HG02588 (cell line): ENCODE measurements around the gene B9D1.
"Not testable (repeated sequence)": the region's sequence is repeated elsewhere in the genome, so short reads cannot be mapped to it uniquely, and the experiment has no call there.

ENCODE experiments used
- ATAC-seq: cut with Tn5 transposase; IDR thresholded peaks from one replicate; pipeline ENCODE4 v1.9.1; 2021; ENCODE audit warnings: mild to moderate bottlenecking, moderate library complexity; ENCODE audit not compliant: unreplicated experiment

Gene B9D1

GRCh38 chr17:19361326-19361725, 1.2 kb downstream of the B9D1 start:
- no peak for ATAC-seq

DNA sequence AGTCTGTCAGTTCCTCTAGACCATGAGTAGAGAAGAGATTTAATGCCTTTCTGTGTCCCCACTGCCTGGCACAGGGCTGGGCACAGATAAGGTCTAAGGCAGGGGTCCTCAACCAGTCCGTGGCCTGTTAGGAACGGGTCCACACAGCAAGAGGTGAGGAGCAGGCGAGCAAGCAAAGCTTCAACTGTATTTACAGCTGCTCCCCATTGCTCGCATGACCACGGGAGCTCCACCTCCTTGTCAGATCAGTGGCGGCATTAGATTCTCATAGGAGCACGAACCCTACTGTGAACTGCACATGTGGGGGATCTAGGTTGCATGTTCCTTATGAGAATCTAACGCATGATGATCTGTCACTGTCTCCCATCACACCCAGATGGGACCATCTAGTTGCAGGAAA, 1.8 kb downstream of the B9D1 start:
- ATAC-seq = no peak

- no peak for ATAC-seq
These were observed 2.7 kb downstream of the B9D1 start for GRCh38 chr17:19359856-19360255.

- ATAC-seq = no peak
These were observed 3.4 kb downstream of the B9D1 start for GRCh38 chr17:19359151-19359550.

GRCh38 chr17:19357761-19358160, 4.8 kb downstream of the B9D1 start:
- ATAC-seq = no peak

DNA sequence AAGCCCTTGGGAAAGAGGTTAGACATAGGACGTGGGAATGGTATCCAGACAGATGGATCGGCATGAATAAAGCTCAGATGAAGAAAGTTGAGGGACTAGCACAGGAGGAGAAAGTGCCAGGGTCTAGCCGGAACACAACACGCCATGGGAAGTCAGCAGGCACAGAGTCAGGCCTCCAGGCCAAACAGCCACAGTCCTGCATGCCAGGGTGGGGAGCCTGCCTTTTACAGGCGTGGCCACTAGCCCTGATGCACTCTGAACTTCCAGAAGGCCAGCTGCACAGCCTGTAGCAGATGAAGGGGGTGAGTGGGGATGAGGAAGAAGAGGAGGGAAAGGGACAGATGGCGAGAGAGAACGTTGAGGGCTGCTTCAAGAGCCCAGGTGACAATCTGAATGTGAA, 5.2 kb downstream of the B9D1 start:
- no peak for ATAC-seq

- ATAC-seq = no peak
These were observed 7.8 kb downstream of the B9D1 start for GRCh38 chr17:19354748-19355147.

GRCh38 chr17:19353401-19353800, 9.1 kb downstream of the B9D1 start:
- not testable (repeated sequence) for ATAC-seq

DNA sequence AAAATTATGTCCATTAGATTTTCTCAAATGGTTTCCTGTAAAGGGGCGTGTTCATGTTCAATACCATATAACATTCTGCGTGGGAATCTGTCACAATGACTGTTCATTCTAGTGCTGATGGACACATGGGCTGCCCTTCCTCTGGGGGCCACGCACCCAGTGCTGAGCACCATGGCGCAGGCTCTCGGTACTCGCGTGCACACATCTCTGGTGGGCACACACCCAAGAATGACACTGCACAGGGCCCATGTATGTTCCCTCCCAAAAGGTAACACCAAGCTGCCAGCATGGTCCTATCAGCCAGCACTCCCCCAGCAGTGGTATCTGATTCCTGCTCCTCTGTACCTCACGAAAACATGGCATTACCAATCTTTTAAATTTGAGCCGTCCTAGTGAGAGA, 13.7 kb downstream of the B9D1 start:
- no peak for ATAC-seq

DNA sequence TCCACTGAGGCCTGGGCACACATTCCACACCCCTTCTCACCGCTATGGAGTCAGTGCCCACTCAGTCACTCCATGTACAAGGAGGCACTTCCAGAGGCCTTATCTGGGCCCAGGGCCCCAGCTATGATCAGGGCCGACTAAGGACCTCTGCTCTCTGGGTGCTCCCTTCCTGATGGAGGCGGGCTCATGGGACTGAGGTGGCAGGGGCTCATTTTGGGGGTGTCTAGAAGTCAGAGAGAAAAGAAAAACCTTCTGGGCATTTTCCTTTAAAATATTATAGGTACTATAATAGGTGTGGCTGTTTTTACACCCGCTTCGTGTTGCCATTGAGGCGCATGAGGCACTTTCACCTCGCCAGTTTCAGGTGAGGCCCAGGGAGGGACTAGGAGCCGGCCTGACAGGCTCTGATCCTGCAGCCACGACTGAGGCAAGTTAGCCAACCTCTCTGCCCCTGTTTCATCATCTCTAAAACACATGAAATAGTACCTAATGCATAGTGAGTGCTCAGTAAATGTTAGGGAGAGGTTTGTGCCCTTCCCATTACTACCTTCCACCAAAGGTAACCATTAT, 14.4 kb downstream of the B9D1 start:
- no peak for ATAC-seq

- ATAC-seq = no peak
These were observed 15.0 kb downstream of the B9D1 start for GRCh38 chr17:19347323-19348080.

- ATAC-seq = no peak
These were observed 15.9 kb downstream of the B9D1 start for GRCh38 chr17:19346351-19347255.

DNA sequence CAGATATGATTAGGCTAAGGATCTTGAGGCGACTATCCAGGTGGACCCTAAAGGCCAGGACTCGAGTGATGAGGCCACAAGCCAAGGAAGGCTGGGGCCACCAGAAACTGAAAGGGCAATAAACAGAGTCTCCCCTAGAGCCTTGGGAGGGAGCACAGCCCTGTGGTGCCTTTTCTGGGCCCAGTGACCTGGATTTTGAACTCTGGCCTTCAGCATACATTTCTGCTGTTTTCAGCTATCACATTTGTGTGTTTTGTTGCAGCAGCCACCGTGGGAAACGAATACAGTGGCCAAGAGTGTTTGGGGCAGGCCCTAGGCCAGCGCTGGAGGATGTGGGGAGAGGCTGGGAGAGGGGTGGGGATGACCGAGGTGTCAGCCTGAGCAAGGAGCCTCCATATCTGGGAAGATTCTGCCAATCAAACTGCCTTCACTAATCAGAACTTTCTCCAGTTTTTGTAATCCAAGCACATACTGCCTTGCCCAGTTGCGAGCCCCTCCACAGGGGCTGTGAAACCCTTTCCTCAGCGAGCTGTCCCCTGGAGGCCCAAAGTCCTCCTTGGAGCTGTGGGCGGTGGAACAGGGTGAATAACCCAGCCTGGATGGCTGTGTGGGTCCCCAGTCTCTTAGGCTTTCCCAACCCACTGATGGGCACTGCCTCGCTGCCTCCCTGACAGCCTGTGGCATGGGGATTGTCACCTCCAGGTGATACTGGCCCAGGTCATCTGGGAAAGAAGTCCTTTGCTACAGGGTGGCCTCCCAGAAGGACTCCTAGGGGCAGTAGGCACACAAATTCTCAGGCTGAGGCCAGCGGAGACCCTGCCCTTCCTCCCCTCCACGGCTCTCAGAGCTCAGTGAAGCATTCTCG, 16.8 kb downstream of the B9D1 start:
- ATAC-seq = no peak

DNA sequence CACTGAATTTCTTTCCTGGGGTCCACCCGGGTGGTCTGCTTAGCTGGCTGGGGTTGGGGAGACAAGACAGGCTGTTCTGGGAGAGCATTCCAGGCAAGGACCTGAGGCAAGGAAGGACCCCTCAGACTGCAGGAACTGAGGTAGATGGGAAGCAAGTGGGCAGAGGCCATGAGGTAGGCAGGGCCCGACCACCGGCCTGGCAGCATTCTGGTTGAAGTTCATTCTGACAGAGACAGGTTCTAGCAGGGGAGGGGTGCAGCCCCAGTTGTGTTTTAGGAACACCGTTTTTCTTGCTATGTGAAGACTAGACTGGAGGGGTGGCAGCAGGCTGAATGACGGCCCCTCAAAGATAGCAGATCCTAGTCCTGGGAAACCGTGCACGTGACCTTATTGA, 17.5 kb downstream of the B9D1 start:
- no peak for ATAC-seq

DNA sequence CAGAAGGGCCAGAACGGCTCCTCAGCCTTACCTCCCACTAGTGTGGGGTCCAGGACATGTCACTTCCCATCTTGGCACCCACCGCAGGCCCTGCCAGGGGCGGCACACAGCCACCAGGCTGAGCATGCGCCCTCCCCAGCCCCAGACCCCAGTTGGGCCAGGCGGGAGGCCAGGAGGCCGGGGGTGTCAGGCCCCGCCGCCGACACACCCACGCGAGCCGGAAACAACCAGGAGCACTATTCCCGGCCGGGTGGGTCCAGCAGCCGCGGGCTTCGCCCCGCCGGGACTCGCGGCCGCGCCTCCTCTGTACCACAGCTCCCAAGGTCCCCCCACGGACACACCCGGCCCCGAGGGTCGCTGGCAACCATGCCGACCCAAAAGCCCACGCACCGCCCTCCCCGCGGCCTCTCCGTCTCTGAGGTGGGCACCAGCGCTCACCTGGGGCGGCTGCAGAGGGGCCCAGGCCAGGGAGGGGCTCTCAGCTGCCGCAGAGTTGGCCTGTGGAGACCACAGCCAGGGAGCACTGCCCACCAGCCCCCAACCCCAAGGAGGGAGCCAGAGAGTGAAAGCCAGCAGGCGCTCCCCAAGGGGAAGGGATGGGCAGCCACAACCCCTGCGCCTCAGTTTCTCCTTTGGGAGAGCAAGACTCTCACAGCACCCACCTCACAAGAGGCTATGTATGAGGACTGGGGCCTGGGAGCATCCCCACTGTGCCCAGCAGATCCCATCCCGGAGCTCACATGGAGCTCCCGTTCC, 18.0 kb downstream of the B9D1 start:
- no peak for ATAC-seq

- ATAC-seq = no peak
These were observed 18.8 kb downstream of the B9D1 start for GRCh38 chr17:19343671-19344151.

DNA sequence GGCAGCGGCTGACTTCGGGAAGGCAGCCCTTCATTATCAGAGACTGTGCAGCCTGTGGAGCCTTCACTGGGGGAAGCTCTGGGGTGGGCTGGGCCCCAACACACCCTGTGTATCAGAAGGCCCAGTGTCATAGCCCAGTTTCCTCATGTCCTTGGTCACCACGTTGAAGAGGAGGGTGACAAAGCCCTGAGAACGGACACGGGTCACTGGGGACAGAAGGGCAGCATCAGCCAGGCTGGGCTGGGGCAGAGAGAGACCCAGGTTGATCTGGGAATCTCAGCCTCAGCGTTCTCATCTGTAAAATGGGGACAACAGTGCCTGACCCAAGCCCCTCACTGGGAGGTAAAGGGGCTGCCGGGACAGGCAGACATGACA, 19.3 kb downstream of the B9D1 start:
- ATAC-seq = no peak

DNA sequence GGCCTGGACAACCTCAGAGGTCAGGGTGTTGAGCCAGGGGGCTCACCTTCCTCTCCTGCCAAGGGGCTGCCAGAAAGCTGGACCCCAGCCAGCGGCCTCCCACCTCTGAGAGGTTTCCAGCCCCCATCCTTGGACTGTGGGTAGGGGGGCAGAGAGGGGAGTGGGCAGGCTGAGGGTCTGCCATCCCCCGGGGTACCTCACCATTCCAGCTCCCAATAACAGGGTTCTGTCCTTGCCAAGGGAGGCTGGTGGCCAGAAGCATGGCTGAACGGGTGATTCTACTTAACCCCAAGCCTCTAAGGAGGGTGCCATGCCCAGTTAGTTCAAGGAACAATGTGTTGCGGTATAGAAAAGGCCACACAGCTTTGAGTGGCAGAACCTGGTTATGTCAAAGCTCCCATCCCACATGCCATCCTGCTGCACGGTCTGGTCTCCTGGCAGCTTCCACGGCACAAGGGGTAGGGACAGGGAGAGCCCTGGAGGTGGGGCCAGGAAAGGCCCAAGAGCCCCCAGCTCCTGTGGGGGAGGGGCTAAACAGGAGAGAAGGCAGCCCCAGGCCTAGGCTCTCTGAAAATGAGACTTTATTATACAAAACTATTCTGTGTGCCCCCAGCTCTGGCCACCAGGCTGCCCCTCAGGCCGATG, 19.8 kb downstream of the B9D1 start:
- no peak for ATAC-seq
